Mesothelial cell of epicardium (in vitro differentiated cells): Measurements from ENCODE around the gene RAP2C. TPM values are rescaled to one million over a fixed set of nuclear protein-coding genes. Genes with fewer than 3 reads are reported as not detected.

Experiments
- DNase-seq, 2 experiments: peaks; one replicate each; pipeline ENCODE4 v3.0.0; 2021; ENCODE audit warnings: low spot score in 2 of 2; ENCODE audit not compliant: unreplicated experiment in 2 of 2
- H3K27ac Mint-ChIP-seq: 2 replicates; pipeline ENCODE4 v1.8.0; 2021; ENCODE audit warnings: mixed read lengths
- H3K27me3 Mint-ChIP-seq: 2 replicates; pipeline ENCODE4 v1.8.0; 2021; ENCODE audit warnings: low read depth, mixed read lengths
- H3K36me3 Mint-ChIP-seq: 2 replicates; pipeline ENCODE4 v1.8.0; 2021; ENCODE audit warnings: mixed read lengths
- H3K4me1 Mint-ChIP-seq: 2 replicates; pipeline ENCODE4 v1.8.0; 2021; ENCODE audit warnings: mixed read lengths
- H3K4me3 Mint-ChIP-seq: 2 replicates; pipeline ENCODE4 v1.8.0; 2021; ENCODE audit warnings: mild to moderate bottlenecking, moderate library complexity, mixed read lengths
- H3K9me3 Mint-ChIP-seq: 2 replicates; pipeline ENCODE4 v1.8.0; 2021; ENCODE audit warnings: mixed read lengths
- CTCF ChIP-seq: fragments of 200-600 bp; sonication (generic); IDR thresholded peaks from one replicate; pipeline ENCODE4 v1.5.0; 2021; ENCODE audit warnings: antibody characterized with exemption; ENCODE audit not compliant: unreplicated experiment
- total RNA-seq: library from RNA; stranded (reverse); gene quantifications from 3 replicates; pipeline ENCODE4 v1.2.1, GENCODE V29; 2021

Gene RAP2C
- total RNA-seq, 1 donor from 2014 or later = 85.0 TPM

- Mint-ChIP-seq H3K27me3 (no peaks in the 10 kb centered on the region), H3K27ac (peak overlapping the region; percentile 3), H3K4me1 (peaks cover 66% of the 10 kb centered on the region)
Measured at GRCh38 chrX:132214518-132214917, 4.7 kb downstream of the RAP2C start.

DNA sequence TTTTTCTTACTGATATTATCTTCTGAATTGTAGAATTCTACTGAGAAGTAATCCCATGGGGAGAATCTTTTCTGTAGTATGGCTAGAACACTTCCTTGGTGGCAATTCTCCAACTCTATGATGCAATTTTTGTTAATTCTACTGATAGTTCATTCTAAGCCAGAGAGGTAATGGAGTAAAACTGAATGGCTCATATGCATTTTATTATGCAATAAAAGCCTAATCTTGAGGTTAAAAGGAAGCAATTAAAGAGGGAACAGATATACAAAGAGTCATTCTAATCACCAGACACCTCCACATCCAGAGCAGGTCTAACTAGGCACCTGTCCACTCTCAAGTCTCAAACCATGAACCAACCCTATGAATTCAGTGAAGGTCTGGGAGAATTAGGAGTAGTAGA, 9.7 kb downstream of the RAP2C start:
- peaks cover 28% of the 10 kb centered on the region for H3K36me3 Mint-ChIP-seq
- DNase-seq = no peak
- peaks cover 3% of the 10 kb centered on the region for H3K9me3 Mint-ChIP-seq
- TF ChIP-seq CTCF = no peak
- H3K27me3 Mint-ChIP-seq = no peaks in the 10 kb centered on the region
- H3K27ac Mint-ChIP-seq = peak overlapping the region; percentile 78
- peaks cover 73% of the 10 kb centered on the region for H3K4me1 Mint-ChIP-seq
- no peak overlapping the region for H3K4me3 Mint-ChIP-seq

More at GRCh38 chrX:132214518-132214917, 4.7 kb downstream of the RAP2C start:
- peak overlapping the region; percentile 96 for H3K4me3 Mint-ChIP-seq
- peaks cover 19% of the 10 kb centered on the region for H3K36me3 Mint-ChIP-seq
- no peaks in the 10 kb centered on the region for H3K9me3 Mint-ChIP-seq
- DNase-seq = no peak
- TF ChIP-seq CTCF = no peak

- H3K4me1 Mint-ChIP-seq = peaks cover 65% of the 10 kb centered on the region
- peak overlapping the region; percentile 96 for H3K27ac Mint-ChIP-seq
- TF ChIP-seq CTCF = no peak
Measured at GRCh38 chrX:132208422-132208821, 10.8 kb downstream of the RAP2C start.

GRCh38 chrX:132207996-132208395, 11.3 kb downstream of the RAP2C start:
- peak overlapping the region; percentile 96 for H3K27ac Mint-ChIP-seq
- peak overlapping the region; percentile 47 for H3K4me3 Mint-ChIP-seq
- no peaks in the 10 kb centered on the region for H3K27me3 Mint-ChIP-seq
- peaks cover 3% of the 10 kb centered on the region for H3K9me3 Mint-ChIP-seq
- no peak for DNase-seq
- peaks cover 64% of the 10 kb centered on the region for H3K4me1 Mint-ChIP-seq
- TF ChIP-seq CTCF = no peak
- peaks cover 23% of the 10 kb centered on the region for H3K36me3 Mint-ChIP-seq

More at GRCh38 chrX:132208422-132208821, 10.8 kb downstream of the RAP2C start:
- no peak for DNase-seq
- H3K36me3 Mint-ChIP-seq = peaks cover 23% of the 10 kb centered on the region
- no peak overlapping the region for H3K4me3 Mint-ChIP-seq
- H3K27me3 Mint-ChIP-seq = no peaks in the 10 kb centered on the region
- H3K9me3 Mint-ChIP-seq = peaks cover 3% of the 10 kb centered on the region

- Mint-ChIP-seq H3K27me3 (no peaks in the 10 kb centered on the region), H3K36me3 (peaks cover 22% of the 10 kb centered on the region), H3K27ac (peak overlapping the region; percentile 91), H3K4me1 (peaks cover 49% of the 10 kb centered on the region), H3K4me3 (peak overlapping the region; percentile 1), H3K9me3 (peaks cover 3% of the 10 kb centered on the region)
- TF ChIP-seq CTCF = no peak
- no peak for DNase-seq
Measured at GRCh38 chrX:132206259-132206658, 13.0 kb downstream of the RAP2C start.

DNA sequence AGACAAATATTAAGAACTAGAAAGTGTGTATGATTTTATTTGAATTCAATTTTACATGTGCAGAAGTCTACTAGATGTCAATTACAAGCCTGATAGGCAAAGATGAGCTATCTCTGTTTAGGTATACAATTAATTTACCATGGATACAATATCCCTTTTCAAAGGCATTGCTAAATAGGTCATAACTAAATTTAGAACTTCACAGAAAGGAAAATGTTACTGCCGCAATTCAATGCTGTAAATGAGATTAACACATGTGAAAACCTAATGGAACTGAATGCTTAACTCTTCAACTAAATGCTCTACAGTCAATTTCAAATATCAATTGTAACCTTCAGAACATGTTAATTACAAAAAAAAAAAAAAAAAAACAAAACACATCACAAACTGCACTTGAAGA, 14.6 kb downstream of the RAP2C start:
- Mint-ChIP-seq H3K4me1 (peaks cover 41% of the 10 kb centered on the region), H3K4me3 (no peak overlapping the region), H3K27me3 (no peaks in the 10 kb centered on the region), H3K36me3 (peaks cover 23% of the 10 kb centered on the region), H3K27ac (no peak overlapping the region), H3K9me3 (peaks cover 3% of the 10 kb centered on the region)
- TF ChIP-seq CTCF = no peak
- DNase-seq = no peak
